Activated T-helper 1 cell treated with Interleukin-2 at 50 U/mL for 16 hours (primary cell): ENCODE results near the gene FUT1.

Source experiments
- DNase-seq: peaks from one replicate; pipeline ENCODE4 v3.0.0-alpha.2; 2020; ENCODE audit warnings: low read depth

FUT1 gene

GRCh38 chr19:48741129-48741999 lies 11.1 kb downstream of the FUT1 start:
- DNase-seq, result no peak

GRCh38 chr19:48740164-48740972 lies 12.1 kb downstream of the FUT1 start, which contains the start of gene RASIP1:
Gene RASIP1, minus strand, starts transcription at chr19:48740610. Its CDS starts 328 bp downstream, at chr19:48740282.
- no peak for DNase-seq

- no peak for DNase-seq
Measured at GRCh38 chr19:48739404-48740163, 12.9 kb downstream of the FUT1 start.

GRCh38 chr19:48738557-48739403 lies 13.7 kb downstream of the FUT1 start:
- DNase-seq, result peak; percentile 88

GRCh38 chr19:48737360-48737998 lies 15.0 kb downstream of the FUT1 start:
- DNase-seq, result no peak

- DNase-seq, result no peak
Measured at GRCh38 chr19:48735031-48735615, 17.3 kb downstream of the FUT1 start.

- no peak for DNase-seq
Measured at GRCh38 chr19:48734625-48735024, 17.8 kb downstream of the FUT1 start.

- no peak for DNase-seq
Measured at GRCh38 chr19:48731452-48731851, 21.0 kb downstream of the FUT1 start.

- no peak for DNase-seq
Measured at GRCh38 chr19:48728911-48729664, 23.4 kb downstream of the FUT1 start.

- DNase-seq, result no peak
Measured at GRCh38 chr19:48726556-48726955, 25.9 kb downstream of the FUT1 start.

- no peak for DNase-seq
Measured at GRCh38 chr19:48724796-48725753, 27.4 kb downstream of the FUT1 start.

- no peak for DNase-seq
Measured at GRCh38 chr19:48722196-48722708, 30.2 kb downstream of the FUT1 start.

- DNase-seq, result peak; percentile 79
Measured at GRCh38 chr19:48720613-48721296, 31.7 kb downstream of the FUT1 start.

- no peak for DNase-seq
Measured at GRCh38 chr19:48720251-48720612, 32.2 kb downstream of the FUT1 start.

- no peak for DNase-seq
Measured at GRCh38 chr19:48719263-48720171, 32.9 kb downstream of the FUT1 start, which contains the start of gene MAMSTR. Gene MAMSTR, minus strand, starts transcription at chr19:48719725. Its CDS starts 694 bp downstream, at chr19:48719031.

- DNase-seq, result no peak
Measured at GRCh38 chr19:48718711-48719231, 33.7 kb downstream of the FUT1 start.
